Stimulated activated CD8-positive, alpha-beta memory T cell treated with anti-CD3 and anti-CD28 coated beads, Interleukin-4, amount 100 ng/mL, for 1 hour (primary cell): ENCODE results near the gene POLR3GL.
"Not testable (repeated sequence)": the region's sequence is repeated elsewhere in the genome, so short reads cannot be mapped to it uniquely, and the experiment has no call there.

Source experiments
- DNase-seq, 2 donors: peaks; one replicate each; pipeline ENCODE4 v3.0.0-alpha.2; 2020; ENCODE audit warnings: low read depth in 2 of 2, low spot score in 1 of 2

POLR3GL gene

GRCh38 chr1:146019231-146020057 lies 55.0 kb downstream of the POLR3GL start:
- no peak for DNase-seq

- DNase-seq, result no peak
These were observed 55.9 kb downstream of the POLR3GL start for GRCh38 chr1:146020058-146021049.

- no peak for DNase-seq
These were observed 56.6 kb downstream of the POLR3GL start for GRCh38 chr1:146021050-146021445.

GRCh38 chr1:146021622-146022402 lies 57.3 kb downstream of the POLR3GL start, which contains the start of gene HJV:
TSS of gene HJV (minus strand) at chr1:146021735. CDS start at chr1:146020231, 1,504 bp downstream.
- DNase-seq, result no peak

GRCh38 chr1:146022403-146023127 lies 58.1 kb downstream of the POLR3GL start:
- no peak for DNase-seq

GRCh38 chr1:146025787-146026495 lies 61.5 kb downstream of the POLR3GL start:
- not testable (repeated sequence) for DNase-seq

GRCh38 chr1:146026650-146027049 lies 62.2 kb downstream of the POLR3GL start:
- DNase-seq, result not testable (repeated sequence)
